Measurements from ENCODE around the gene ARL15. TPM values are rescaled to one million over a fixed set of nuclear protein-coding genes. Genes with fewer than 3 reads are reported as not detected.

Gene ARL15
- total and polyA plus RNA-seq, 9 donors = 14.9 to 34.0 (median 19.2) TPM

- DNase-seq = peak; percentile 28 to 74 (median 62)
- 19 to 24% (median 20%) methylated on average over 6 of the region's 6 CpGs for WGBS, 3 donors
- intact Hi-C loops (cut with DNase I) = no loop called here
- no peaks in the 10 kb centered on the region for H3K9me3 ChIP-seq
- no peaks in the 10 kb centered on the region for H3K36me3 ChIP-seq
- no peak overlapping the region for H3K27ac ChIP-seq
- TF ChIP-seq EP300 (IDR thresholded peaks at IDR 0.05) = no peak
- peak in 2 of 3 donors; percentile 61 to 67 for TF ChIP-seq CTCF (IDR thresholded peaks at IDR 0.05)
- no peaks in the 10 kb centered on the region for H3K4me1 ChIP-seq (ENCODE audit: insufficient read depth)
- no peaks in the 10 kb centered on the region for H3K27me3 ChIP-seq
- no peak overlapping the region for H3K4me3 ChIP-seq
Observed at GRCh38 chr5:54229041-54229780, 81.2 kb downstream of the ARL15 start.

DNA sequence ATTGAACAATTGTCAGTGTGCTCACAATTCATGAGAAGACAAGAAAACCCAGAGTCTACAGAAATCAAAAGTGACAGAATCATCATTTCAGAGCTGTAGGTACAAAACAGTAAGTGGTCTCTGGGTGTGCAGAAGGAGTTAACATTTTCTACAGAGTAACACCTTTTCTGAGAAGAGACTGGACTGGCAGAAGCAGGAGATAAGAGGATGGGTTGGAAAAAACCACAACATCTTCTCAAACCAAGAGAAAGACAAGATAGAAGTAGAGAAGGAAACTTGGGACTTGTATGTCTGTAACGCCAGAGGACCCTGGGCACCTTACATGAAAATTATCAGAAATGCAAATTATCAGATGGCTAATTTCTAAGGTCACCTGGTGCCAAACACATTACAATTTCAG, 82.6 kb downstream of the ARL15 start:
- H3K9me3 ChIP-seq = no peaks in the 10 kb centered on the region
- intact Hi-C loops (cut with DNase I) = no loop called here
- TF ChIP-seq EP300 (IDR thresholded peaks at IDR 0.05) (no peak), POLR2A (IDR thresholded peaks at IDR 0.05) (no peak), CTCF (IDR thresholded peaks at IDR 0.05) (no peak)
- WGBS, 3 donors = 95 to 100% (median 100%) methylated on average over 1 of the region's 1 CpG
- no peaks in the 10 kb centered on the region for H3K27me3 ChIP-seq
- H3K27ac ChIP-seq = no peak overlapping the region
- DNase-seq = no peak
- H3K4me3 ChIP-seq = no peak overlapping the region
- H3K4me1 ChIP-seq (ENCODE audit: insufficient read depth) = no peaks in the 10 kb centered on the region
- H3K36me3 ChIP-seq = no peaks in the 10 kb centered on the region

- Histone ChIP-seq H3K27ac (no peak overlapping the region), H3K4me3 (no peak overlapping the region), H3K4me1 (ENCODE audit: insufficient read depth) (no peaks in the 10 kb centered on the region), H3K9me3 (no peaks in the 10 kb centered on the region), H3K27me3 (no peaks in the 10 kb centered on the region), H3K36me3 (no peaks in the 10 kb centered on the region)
- intact Hi-C loops (cut with DNase I) = no loop called here
- no peak for DNase-seq
- 80 to 82% (median 81%) methylated on average over 3 of the region's 3 CpGs for WGBS, 3 donors
- TF ChIP-seq CTCF (IDR thresholded peaks at IDR 0.05) = no peak
- no peak for TF ChIP-seq EP300 (IDR thresholded peaks at IDR 0.05)
Observed at GRCh38 chr5:54227109-54227508, 83.3 kb downstream of the ARL15 start.

DNA sequence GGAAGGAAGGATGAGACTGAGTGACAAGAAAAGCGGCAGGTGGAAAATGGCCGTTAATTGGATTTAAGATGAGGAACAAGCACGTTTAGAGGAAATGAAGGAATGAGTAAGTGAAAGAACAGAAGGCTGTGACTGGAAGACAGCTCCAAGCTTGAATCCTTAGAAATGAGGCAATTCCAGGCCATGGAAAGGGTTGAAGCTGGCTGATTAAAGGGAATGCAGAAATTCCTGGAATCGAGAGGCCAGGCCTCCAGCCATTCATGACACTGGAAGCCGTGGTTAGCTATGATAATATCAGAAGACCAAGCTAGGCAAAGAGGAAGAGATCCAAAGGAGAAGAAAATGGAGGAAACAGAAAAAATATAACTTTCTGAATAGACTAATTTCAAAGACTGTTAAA, 84.2 kb downstream of the ARL15 start:
- Histone ChIP-seq H3K36me3 (no peaks in the 10 kb centered on the region), H3K9me3 (no peaks in the 10 kb centered on the region), H3K27me3 (no peaks in the 10 kb centered on the region), H3K4me1 (ENCODE audit: insufficient read depth) (no peaks in the 10 kb centered on the region), H3K27ac (no peak overlapping the region), H3K4me3 (no peak overlapping the region)
- no peak for DNase-seq
- intact Hi-C loops (cut with DNase I) = no loop called here
- TF ChIP-seq CTCF (IDR thresholded peaks at IDR 0.05) (no peak), EP300 (IDR thresholded peaks at IDR 0.05) (no peak), POLR2A (IDR thresholded peaks at IDR 0.05) (no peak)
- WGBS, 3 donors = 84 to 91% (median 90%) methylated on average over 5 of the region's 5 CpGs
